ENCODE results near the gene ADARB1. TPM values are rescaled to one million over a fixed set of nuclear protein-coding genes. Genes with fewer than 3 reads are reported as not detected.

Gene ADARB1
- total RNA-seq, 1 donor from 2014 or later = 5.1 TPM

DNA sequence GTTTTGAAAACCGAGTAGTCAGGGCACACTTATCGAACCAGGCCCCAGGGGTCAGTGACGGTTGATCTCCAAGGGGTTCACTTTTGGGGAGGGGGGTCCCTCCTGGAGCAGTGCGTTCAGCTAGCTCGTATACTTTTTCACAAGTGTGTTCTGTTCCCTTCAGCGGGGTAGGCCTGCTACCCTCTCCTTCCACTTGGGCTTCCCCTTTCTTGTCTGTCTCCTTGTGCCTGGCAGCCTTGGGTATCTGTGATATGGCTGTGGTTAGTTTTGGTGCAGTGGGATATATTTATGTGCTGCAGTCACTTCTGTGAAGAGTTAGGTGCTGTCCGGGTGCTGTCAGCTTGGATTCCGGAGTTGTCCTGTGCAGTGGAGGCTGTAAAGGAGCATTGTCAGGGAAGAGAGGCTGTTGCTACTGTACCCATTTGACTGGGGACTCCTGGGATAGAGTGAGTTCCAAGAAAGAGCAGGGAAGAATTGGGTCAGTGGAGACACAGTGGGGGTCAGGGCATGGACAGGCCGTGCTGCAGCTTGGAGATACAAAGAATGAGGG lies 29.7 kb downstream of the ADARB1 start:
- Histone ChIP-seq H3K36me3 (no peaks in the 10 kb centered on the region), H3K4me1 (peaks cover 15% of the 10 kb centered on the region), H3K4me2 (no peak overlapping the region), H3K4me3 (no peak overlapping the region), H3F3A (ENCODE audit: low read depth) (no peaks in the 10 kb centered on the region), H3K27ac (no peak overlapping the region), H3K79me2 (ENCODE audit: low read depth) (no peaks in the 10 kb centered on the region), H4K20me1 (ENCODE audit: low read depth) (no peaks in the 10 kb centered on the region), H2AFZ (replicated peaks) (no peak overlapping the region), H3K9ac (no peak overlapping the region), H3K9me3 (ENCODE audit: low read depth) (no peaks in the 10 kb centered on the region), H3K27me3 (no peaks in the 10 kb centered on the region)
- Mint-ChIP-seq H3K4me1 (peaks cover 21% of the 10 kb centered on the region), H3K27me3 (ENCODE audit: insufficient read depth, low read depth) (peaks cover 2% of the 10 kb centered on the region), H3K27ac (no peak overlapping the region), H3K36me3 (no peaks in the 10 kb centered on the region), H3K9me3 (no peaks in the 10 kb centered on the region), H3K4me3 (no peak overlapping the region)
- no peak for TF ChIP-seq EZH2phosphoT487 (IDR thresholded peaks at IDR 0.05)
- TF ChIP-seq, protein P1, sequence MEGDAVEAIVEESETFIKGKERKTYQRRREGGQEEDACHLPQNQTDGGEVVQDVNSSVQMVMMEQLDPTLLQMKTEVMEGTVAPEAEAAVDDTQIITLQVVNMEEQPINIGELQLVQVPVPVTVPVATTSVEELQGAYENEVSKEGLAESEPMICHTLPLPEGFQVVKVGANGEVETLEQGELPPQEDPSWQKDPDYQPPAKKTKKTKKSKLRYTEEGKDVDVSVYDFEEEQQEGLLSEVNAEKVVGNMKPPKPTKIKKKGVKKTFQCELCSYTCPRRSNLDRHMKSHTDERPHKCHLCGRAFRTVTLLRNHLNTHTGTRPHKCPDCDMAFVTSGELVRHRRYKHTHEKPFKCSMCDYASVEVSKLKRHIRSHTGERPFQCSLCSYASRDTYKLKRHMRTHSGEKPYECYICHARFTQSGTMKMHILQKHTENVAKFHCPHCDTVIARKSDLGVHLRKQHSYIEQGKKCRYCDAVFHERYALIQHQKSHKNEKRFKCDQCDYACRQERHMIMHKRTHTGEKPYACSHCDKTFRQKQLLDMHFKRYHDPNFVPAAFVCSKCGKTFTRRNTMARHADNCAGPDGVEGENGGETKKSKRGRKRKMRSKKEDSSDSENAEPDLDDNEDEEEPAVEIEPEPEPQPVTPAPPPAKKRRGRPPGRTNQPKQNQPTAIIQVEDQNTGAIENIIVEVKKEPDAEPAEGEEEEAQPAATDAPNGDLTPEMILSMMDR (IDR thresholded peaks at IDR 0.05) = no peak
- TF ChIP-seq EZH2 (IDR thresholded peaks at IDR 0.05) = no peak
- no peak for DNase-seq (ENCODE audit: low spot score)

DNA sequence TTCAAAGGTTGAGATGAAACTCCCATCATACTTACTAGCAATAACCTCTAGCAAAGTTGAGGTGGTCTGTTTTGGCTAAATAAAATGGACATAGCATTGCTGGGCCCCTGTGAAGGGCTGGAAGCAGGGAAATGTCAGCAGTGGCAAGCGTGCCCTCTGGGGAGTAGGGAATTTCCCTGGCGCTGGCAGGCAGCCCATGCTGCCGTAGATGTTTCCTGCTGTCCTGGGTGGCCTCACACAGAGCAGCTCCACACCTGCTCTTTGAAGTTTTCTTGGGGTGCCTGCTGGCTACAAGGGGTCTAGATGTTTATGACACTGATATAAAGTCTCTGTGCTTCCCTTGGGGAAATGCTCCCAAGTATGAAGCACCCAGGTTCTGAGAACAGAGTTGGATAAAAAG lies 30.2 kb downstream of the ADARB1 start:
- Histone ChIP-seq H3K4me1 (peaks cover 15% of the 10 kb centered on the region), H3K36me3 (no peaks in the 10 kb centered on the region)
- no peaks in the 10 kb centered on the region for H3K36me3 Mint-ChIP-seq

DNA sequence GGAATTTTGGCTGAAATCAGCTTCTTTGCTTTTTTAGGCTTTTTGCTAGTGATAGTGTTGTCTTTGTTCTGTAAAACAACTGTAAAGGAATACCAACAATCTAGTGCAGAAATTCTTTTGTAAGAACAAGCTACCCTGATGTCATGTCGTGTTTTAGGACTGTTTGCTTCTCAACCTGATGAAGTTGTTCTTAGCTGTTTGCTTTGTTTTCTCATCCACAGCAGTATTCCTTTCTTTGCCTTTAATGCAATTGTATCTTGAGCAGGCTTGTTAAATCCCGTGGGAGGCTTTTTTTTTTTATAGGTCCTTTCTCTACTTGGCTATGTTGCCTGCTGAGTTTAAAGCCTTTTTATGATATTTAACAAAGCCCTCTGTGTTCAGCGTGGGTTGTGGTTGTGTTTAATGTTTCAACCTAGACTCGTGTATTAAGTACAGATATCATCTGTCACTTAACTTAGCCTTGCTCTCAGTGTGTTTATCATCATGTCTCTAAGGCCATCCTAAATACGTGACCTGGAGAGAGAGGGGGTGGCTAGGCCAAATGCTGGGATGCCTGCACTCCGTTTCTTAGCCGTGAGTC lies 31.6 kb downstream of the ADARB1 start:
- H3K9ac ChIP-seq = no peak overlapping the region
- H3K79me2 ChIP-seq (ENCODE audit: low read depth) = no peaks in the 10 kb centered on the region
- peaks cover 15% of the 10 kb centered on the region for H3K4me1 ChIP-seq
- H4K20me1 ChIP-seq (ENCODE audit: low read depth) = no peaks in the 10 kb centered on the region
- no peaks in the 10 kb centered on the region for H3K9me3 ChIP-seq (ENCODE audit: low read depth)
- Mint-ChIP-seq H3K27me3 (ENCODE audit: insufficient read depth, low read depth) (no peaks in the 10 kb centered on the region), H3K4me3 (no peak overlapping the region), H3K4me1 (peaks cover 25% of the 10 kb centered on the region), H3K9me3 (no peaks in the 10 kb centered on the region), H3K27ac (peak overlapping the region; percentile 65), H3K36me3 (no peaks in the 10 kb centered on the region)
- H2AFZ ChIP-seq (replicated peaks) = no peak overlapping the region
- no peak overlapping the region for H3K4me3 ChIP-seq
- peak overlapping the region; percentile 31 for H3K4me2 ChIP-seq
- H3K36me3 ChIP-seq = no peaks in the 10 kb centered on the region
- no peaks in the 10 kb centered on the region for H3F3A ChIP-seq (ENCODE audit: low read depth)
- H3K27me3 ChIP-seq = no peaks in the 10 kb centered on the region
- TF ChIP-seq, protein P1 (IDR thresholded peaks at IDR 0.05) = no peak
- no peak for TF ChIP-seq EZH2 (IDR thresholded peaks at IDR 0.05)
- no peak for TF ChIP-seq EZH2phosphoT487 (IDR thresholded peaks at IDR 0.05)
- no peak overlapping the region for H3K27ac ChIP-seq
- no peak for DNase-seq (ENCODE audit: low spot score)

More for the DNA sequence above, 30.2 kb downstream of the ADARB1 start:
- H3K9me3 Mint-ChIP-seq = no peaks in the 10 kb centered on the region
- TF ChIP-seq, protein P1 (IDR thresholded peaks at IDR 0.05) = no peak
- TF ChIP-seq EZH2 (IDR thresholded peaks at IDR 0.05) (no peak), EZH2phosphoT487 (IDR thresholded peaks at IDR 0.05) (no peak)
- Histone ChIP-seq H3K79me2 (ENCODE audit: low read depth) (no peaks in the 10 kb centered on the region), H3K9me3 (ENCODE audit: low read depth) (no peaks in the 10 kb centered on the region), H3K4me2 (no peak overlapping the region), H3K27ac (no peak overlapping the region), H4K20me1 (ENCODE audit: low read depth) (no peaks in the 10 kb centered on the region), H3F3A (ENCODE audit: low read depth) (no peaks in the 10 kb centered on the region), H3K27me3 (no peaks in the 10 kb centered on the region), H2AFZ (replicated peaks) (no peak overlapping the region), H3K4me3 (no peak overlapping the region), H3K9ac (no peak overlapping the region)
- H3K27me3 Mint-ChIP-seq (ENCODE audit: insufficient read depth, low read depth) = peaks cover 2% of the 10 kb centered on the region
- no peak overlapping the region for H3K4me3 Mint-ChIP-seq
- H3K27ac Mint-ChIP-seq = no peak overlapping the region
- no peak for DNase-seq (ENCODE audit: low spot score)
- H3K4me1 Mint-ChIP-seq = peaks cover 21% of the 10 kb centered on the region
